Midbrain (tissue), 1 donor: ENCODE measurements around the gene CDK19.
A peak's percentile ranks its signal among the peaks of the same experiment; 100 is the strongest.
"Not testable (repeated sequence)": the region's sequence is repeated elsewhere in the genome, so short reads cannot be mapped to it uniquely, and the experiment has no call there.

Source experiments
- DNase-seq: peaks from one replicate; lab custom pipeline; 2025; lab: John Stamatoyannopoulos, UW

Gene CDK19

GRCh38 chr6:110756817-110757216, 58.5 kb downstream of the CDK19 start:
- DNase-seq, result no peak

GRCh38 chr6:110755411-110755834, 59.8 kb downstream of the CDK19 start:
- DNase-seq, result no peak

DNA sequence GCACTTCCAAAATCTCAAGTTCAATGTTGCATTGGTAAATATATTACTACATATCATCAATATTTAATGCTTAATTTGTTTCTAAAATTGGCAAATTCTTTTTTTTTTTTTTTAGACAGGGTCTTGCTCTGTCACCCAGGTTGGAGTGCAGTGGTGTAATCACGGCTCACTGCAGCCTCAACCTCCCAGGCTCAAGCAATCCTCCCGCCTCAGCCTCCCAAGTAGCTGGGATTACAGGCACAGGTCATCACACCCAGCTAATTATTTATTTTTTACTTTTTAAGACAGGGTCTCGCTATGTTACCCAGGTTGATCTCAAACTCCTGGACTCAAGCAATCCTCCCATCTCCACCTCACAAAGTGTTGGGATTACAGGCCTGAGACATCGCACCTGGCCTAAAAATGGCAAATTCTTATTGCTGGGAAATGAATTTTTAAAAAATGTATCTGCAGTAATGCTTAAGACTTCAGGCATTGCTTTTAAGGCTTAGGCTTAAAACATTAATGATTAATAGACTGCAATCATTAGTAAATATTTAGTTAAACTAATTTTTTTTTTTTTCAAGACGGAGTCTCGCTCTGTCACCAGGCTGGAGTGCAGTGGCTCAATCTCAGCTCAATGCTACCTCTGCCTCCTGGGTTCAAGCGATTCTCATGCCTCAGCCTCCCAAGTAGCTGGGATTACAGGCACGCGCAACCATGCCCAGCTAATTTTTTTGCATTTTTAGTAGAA, 61.2 kb downstream of the CDK19 start:
- DNase-seq, result not testable (repeated sequence)

DNA sequence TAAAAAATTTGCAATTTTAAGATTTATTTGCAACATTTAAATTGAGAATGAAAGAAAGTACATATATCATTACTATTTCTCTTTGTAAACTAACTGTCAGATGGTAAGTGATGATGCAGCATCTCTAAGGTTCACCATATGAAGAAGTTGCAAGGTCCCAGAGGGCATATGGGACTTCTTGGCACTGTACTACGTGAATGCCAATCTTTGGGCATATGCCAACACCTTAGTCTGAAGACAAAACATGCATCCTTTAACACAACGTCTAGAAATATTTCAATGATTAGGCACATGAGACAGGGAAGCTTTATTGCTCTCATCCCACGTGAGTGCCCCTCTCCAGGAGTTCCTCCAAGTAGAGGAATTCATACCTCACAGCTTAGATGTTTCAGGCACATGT, 66.8 kb downstream of the CDK19 start:
- no peak for DNase-seq

- no peak for DNase-seq
Observed at GRCh38 chr6:110746680-110747079, 68.6 kb downstream of the CDK19 start.

DNA sequence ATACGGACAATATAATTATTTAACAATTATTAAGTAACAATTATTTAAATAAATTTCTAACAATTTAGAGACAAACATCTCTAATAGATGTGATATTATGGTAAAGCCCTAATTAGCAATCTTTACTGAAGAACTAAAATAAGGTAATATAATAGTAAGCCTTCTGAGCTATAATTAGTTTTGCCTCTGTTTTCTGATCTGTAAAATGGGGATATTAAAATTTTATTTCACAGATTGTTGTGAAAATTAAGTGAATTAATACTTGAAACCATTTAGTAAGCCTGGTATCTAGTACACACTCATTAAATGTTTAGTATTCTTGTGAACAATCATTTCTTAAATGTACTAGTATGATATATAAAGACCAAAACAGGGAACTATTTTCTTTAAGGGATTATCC, 70.3 kb downstream of the CDK19 start:
- no peak for DNase-seq

DNA sequence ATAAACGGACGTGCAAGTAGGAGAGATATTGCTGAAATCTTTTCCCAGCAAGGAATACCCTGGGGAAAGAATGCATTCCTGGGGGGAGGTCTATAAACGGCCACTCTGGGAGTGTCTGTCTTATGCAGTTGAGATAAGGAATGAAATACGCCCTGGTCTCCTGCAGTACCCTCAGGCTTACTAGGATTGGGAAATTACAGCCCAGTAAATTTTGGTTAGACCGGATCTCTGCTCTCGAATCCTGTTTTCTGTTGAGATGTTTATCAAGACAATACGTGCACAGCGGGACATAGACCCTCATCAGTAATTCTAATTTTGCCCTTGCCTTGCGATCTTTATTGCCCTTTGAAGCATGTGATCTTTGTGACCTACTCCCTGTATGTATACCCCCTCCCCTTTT, 72.7 kb downstream of the CDK19 start:
- not testable (repeated sequence) for DNase-seq

GRCh38 chr6:110741517-110741916, 73.8 kb downstream of the CDK19 start:
- DNase-seq, result no peak

- DNase-seq, result peak; percentile 26
Observed at GRCh38 chr6:110738899-110739365, 76.3 kb downstream of the CDK19 start.

- no peak for DNase-seq
Observed at GRCh38 chr6:110735666-110736065, 79.6 kb downstream of the CDK19 start.

- no peak for DNase-seq
Observed at GRCh38 chr6:110731898-110732297, 83.4 kb downstream of the CDK19 start.

DNA sequence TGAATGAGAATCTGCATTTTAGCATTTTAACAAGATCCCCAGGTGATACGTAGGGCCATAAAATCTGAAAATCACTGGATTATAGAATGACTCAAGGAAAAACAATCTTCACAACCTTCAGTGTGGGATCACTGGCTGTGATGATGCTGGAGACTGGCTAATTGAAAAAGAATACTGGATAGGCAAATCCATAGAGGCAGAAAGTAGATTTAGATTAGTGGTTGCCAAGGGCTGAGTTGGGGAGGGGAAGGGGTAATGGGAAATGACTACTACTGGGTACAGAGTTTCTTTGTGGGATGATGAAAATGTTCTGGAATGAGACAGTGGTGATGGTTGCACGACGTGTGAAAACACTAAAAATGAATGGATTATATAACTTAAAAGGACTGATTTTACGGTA, 84.1 kb downstream of the CDK19 start:
- no peak for DNase-seq

GRCh38 chr6:110728501-110728900, 86.8 kb downstream of the CDK19 start:
- DNase-seq, result no peak

DNA sequence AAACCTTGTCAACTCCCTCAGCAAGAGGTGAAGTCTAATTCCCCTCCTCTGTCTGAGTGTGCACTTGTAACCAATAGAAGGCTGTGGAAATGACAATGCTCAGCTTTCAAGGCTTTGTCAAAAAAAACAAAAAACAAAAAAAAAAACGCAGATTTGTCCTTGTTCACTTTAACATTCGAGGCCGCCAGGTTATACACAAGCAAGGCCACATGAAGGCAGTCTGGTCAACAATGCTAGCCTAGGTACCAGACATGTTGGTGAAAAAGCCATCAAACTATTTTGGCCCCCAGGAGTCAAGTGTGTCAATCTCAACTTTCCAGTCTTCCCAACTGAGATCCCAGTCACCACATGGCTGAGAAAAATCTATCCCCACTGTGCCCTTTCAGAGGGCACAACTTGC, 92.3 kb downstream of the CDK19 start:
- no peak for DNase-seq

DNA sequence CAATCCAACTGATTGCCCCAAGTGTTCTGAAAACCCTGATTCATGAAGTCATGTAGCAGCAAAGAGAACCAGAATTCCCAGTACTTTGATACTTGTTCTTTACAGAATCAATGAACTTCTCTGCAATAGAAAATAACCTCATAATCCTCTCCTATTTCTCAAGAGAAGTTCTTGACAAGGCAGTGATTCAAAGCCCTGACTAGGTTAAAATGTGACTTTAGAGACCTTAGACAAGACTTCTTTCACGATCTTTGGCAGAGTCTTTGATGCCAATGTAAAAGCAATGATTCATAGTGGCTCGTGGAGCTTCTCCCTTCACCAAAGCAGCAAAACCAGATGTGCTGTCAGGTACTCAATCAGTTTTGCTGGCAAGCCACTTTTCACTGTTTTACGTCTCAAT, 95.2 kb downstream of the CDK19 start:
- DNase-seq, result no peak

GRCh38 chr6:110719601-110720000, 95.7 kb downstream of the CDK19 start:
- DNase-seq, result not testable (repeated sequence)

DNA sequence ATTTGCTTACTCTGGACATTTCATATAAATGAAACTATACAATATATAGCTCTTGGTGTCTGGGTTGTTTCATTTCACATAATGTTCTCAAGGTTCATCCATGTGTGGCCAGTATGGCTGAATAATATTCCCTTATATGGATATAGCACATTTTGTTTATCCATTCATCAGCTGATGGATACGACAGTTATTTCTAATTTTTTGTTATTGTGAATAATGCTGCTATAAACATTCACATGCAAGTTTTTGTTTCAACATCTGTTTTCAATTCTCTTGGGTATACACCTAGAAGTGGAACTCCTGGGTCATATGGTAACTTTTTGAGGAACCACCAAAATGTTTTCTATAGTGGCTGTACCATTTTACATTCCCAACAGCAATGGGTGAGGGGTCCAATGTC, 101.1 kb downstream of the CDK19 start:
- no peak for DNase-seq

GRCh38 chr6:110712238-110712637, 103.0 kb downstream of the CDK19 start:
- no peak for DNase-seq

GRCh38 chr6:110710115-110710514, 105.2 kb downstream of the CDK19 start:
- DNase-seq, result no peak

DNA sequence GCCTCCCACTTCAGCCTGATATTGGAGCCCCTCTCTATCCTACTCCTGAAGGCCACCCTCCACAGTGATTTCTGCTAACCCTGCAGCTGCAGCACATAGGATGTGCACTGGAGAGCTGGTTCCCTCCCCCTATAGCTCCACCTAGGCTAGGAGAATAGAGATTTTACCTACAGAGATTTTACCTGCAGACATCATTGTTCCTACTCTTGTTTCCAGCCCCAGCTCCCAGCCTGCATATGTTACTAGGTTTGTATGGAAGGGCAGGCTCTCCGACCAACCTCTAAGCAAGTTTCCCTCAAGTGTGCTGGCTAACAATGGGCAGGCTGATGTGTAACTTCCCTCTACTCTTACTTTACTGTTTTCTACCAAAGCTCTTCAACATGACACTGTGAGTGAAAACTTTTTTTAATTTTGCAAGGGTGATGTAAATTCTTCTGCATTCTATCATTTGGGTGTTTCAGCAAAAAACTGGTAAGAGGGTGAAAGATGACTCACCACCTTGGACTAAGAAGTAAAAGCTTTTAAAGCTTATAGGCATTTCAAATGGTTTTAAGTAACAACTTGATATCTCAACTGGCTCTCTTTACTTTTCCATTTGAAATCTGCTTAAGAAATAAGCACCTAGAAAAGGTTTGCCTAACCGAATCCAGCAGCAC, 106.8 kb downstream of the CDK19 start:
- no peak for DNase-seq

DNA sequence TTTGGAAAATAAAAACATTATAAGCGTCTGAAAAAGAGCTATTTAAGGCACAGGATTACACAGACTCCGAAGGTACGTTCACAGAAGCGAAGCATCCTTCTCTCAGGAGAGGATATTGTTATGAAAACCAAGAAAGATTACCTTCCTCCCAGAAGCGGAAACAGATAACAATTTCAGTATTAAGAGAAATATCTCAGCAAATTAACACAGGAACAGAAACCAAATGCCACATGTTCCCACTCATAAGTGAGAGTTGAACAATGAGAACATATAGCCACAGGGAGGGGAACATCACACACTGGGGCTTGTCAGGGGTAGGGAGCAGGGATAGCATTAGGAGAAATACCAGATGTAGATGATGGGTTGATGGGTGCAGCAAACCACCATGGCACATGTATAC, 109.7 kb downstream of the CDK19 start:
- no peak for DNase-seq

GRCh38 chr6:110703906-110704594, 111.2 kb downstream of the CDK19 start:
- DNase-seq, result no peak
